ENCODE measurements around the gene DUOX1. TPM values are rescaled to one million over a fixed set of nuclear protein-coding genes. Genes with fewer than 3 reads are reported as not detected.
A peak's percentile ranks its signal among the peaks of the same experiment; 100 is the strongest.

DUOX1 gene
- total RNA-seq, 4 donors from 2014 or later = 0.14 to 4.1 (median 0.64) TPM; not detected in 1

DNA sequence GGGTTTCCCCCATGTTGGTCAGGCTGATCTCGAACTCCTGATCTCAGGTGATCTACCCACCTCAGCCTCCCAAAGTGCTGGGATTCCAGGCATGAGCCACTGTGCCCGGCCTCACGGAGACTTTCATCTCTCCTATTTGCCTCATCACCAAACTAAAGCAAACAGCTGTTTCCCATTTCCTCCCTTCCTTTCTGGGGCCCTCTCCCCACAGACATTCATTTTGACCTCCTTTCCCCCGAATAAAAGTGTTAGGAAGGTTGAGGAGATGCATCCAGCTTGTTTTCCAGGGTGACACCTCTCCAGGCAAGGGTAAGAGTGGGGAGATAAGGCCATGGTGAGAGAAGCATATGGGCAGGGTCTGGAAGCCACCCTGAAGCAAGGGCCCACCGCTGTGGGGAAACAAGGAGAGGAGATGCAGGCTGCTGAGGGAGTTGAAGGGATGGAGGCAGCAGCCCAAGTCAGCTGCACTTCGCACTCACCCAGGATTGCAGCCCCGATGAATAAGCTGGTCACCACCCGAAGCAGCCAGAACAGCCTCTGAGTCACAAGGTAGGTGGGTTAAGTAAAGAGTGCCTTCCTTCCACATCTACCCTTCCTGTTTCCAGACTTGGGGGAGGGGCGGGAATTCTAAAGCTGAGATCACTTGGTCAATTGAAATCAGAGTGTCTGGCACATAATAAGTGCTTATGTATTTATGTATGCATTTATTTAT lies 7.9 kb upstream of the DUOX1 start:
- WGBS, 2 donors (ENCODE audit: low coverage in 1 of 2) = 70 to 71% methylated on average over 1 to 9 of the region's 9 CpGs
- in situ Hi-C loops (cut with MboI; ENCODE audit: low pct_ligation_motif_present in 1 of 4, low pct_unique_long_range_greater_than_20kb in 1 of 4, low sequenced_read_pairs in 3 of 4) (loop anchor here in 1 of 4 donors (25.0 kb wide), 1 partner anchor 160 kb away; the partner anchor contains the start of gene TERB2), intact Hi-C loops (cut with DNase I; ENCODE audit: low total_unique reads) (no loop called here)
- TF ChIP-seq, protein P1, sequence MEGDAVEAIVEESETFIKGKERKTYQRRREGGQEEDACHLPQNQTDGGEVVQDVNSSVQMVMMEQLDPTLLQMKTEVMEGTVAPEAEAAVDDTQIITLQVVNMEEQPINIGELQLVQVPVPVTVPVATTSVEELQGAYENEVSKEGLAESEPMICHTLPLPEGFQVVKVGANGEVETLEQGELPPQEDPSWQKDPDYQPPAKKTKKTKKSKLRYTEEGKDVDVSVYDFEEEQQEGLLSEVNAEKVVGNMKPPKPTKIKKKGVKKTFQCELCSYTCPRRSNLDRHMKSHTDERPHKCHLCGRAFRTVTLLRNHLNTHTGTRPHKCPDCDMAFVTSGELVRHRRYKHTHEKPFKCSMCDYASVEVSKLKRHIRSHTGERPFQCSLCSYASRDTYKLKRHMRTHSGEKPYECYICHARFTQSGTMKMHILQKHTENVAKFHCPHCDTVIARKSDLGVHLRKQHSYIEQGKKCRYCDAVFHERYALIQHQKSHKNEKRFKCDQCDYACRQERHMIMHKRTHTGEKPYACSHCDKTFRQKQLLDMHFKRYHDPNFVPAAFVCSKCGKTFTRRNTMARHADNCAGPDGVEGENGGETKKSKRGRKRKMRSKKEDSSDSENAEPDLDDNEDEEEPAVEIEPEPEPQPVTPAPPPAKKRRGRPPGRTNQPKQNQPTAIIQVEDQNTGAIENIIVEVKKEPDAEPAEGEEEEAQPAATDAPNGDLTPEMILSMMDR (IDR thresholded peaks at IDR 0.05) = no peak
- TF ChIP-seq POLR2A (IDR thresholded peaks at IDR 0.05) = no peak
- TF ChIP-seq EP300 (IDR thresholded peaks at IDR 0.05; ENCODE audit: low read depth) = no peak
- TF ChIP-seq POLR2AphosphoS5 (IDR thresholded peaks at IDR 0.05) = no peak
- peaks cover 76% of the 10 kb centered on the region for H3K27me3 ChIP-seq
- no peak for DNase-seq
- H3K9me3 ChIP-seq = no peaks in the 10 kb centered on the region
- H3K4me3 ChIP-seq = no peak overlapping the region
- H3K27ac ChIP-seq = no peak overlapping the region
- H3K4me1 ChIP-seq = peaks cover 3 to 11% (median 5%) of the 10 kb centered on the region in 4 donors
- no peaks in the 10 kb centered on the region for H3K36me3 ChIP-seq

DNA sequence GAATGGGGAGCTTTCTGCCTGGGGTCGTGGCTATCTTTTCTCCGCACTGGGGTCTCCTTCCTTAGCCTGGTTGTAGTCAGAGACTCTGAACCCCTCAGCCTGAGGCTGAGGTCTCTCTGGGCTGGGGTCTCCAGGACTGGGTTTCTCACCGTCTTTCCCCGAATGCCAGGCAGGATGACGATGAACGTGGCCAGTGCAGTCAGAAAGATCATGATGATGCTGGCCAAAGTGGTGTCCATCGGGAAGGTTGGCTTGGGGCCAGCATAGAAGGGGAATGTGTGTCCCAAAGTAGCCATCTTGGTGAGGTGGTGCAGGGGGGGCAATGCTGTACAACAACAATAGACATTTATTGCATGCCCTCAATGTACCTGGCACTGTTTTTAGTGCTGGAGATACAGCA lies 7.1 kb upstream of the DUOX1 start:
- intact Hi-C loops (cut with DNase I; ENCODE audit: low total_unique reads) = no loop called here
- Histone ChIP-seq H3K9me3 (no peaks in the 10 kb centered on the region), H3K4me1 (peaks cover 0 to 3% (median 1%) of the 10 kb centered on the region in 4 donors), H3K4me3 (no peak overlapping the region), H3K36me3 (no peaks in the 10 kb centered on the region), H3K27ac (no peak overlapping the region), H3K27me3 (peaks cover 74% of the 10 kb centered on the region)
- DNase-seq = no peak
- 57 to 82% methylated on average over 1 to 7 of the region's 7 CpGs for WGBS, 2 donors (ENCODE audit: low coverage in 1 of 2)
- TF ChIP-seq EP300 (IDR thresholded peaks at IDR 0.05; ENCODE audit: low read depth) (no peak), POLR2AphosphoS5 (IDR thresholded peaks at IDR 0.05) (no peak), POLR2A (IDR thresholded peaks at IDR 0.05) (no peak)
- TF ChIP-seq, protein P1 (IDR thresholded peaks at IDR 0.05) = no peak
- in situ Hi-C loops (cut with MboI; ENCODE audit: low pct_ligation_motif_present in 1 of 4, low pct_unique_long_range_greater_than_20kb in 1 of 4, low sequenced_read_pairs in 3 of 4) = loop anchor here in 1 of 4 donors (25.0 kb wide), 1 partner anchor 160 kb away; the partner anchor contains the start of gene TERB2

DNA sequence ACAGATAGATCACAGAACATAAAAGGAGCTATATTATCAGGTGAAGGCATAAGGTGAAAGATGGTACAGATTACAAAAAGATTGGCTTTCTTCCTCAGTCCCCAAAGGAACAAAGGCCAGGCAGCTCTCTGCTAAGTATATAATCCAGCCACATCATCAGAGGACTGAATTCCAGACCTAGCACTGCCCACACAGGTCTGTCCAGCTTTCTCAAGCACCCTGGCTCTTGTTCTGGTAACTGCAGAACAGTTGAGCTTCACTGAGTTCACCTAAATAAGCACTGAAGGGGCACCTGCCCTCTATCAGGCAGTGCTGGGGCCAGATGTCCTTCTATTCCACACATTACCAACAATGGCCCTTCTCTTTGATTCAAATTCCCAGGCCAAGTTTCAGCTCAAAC lies 6.4 kb upstream of the DUOX1 start:
- H3K4me1 ChIP-seq = no peaks in the 10 kb centered on the region

DNA sequence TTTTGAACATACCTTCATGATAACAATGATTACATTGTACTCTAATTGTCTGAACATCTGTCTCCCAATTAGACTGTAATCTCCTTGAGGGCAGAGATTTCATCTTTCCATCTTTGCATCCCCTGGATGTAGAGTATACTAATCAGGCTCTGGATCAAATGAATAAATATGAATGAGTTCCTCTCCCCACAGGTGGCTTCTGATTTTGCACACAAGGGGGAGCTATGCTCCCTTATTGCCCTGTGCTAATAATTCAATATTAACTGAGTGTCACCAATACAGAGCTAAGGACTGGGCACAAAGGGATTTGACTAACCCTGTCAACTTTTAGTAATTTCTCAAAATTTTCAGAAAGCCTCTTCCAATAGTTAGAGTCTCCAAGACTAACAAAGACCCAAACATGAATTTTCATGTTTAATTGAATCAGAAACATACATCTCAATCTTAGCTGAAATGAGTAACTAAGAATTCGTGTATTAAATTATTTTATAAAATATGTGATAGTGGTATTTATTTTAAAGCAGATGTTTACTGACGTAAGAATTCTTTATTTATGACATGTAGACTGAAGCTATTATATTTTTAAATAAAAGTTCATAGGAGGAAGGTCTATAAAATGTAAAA lies 3.1 kb upstream of the DUOX1 start:
- DNase-seq = no peak
- WGBS, 2 donors (ENCODE audit: low coverage in 1 of 2) = 52 to 62% methylated on average over 2 of the region's 2 CpGs
- Histone ChIP-seq H3K9me3 (no peaks in the 10 kb centered on the region), H3K4me1 (peaks cover 3 to 13% (median 12%) of the 10 kb centered on the region in 4 donors), H3K36me3 (no peaks in the 10 kb centered on the region), H3K27me3 (peaks cover 86% of the 10 kb centered on the region), H3K4me3 (no peak overlapping the region), H3K27ac (no peak overlapping the region)
- intact Hi-C loops (cut with DNase I; ENCODE audit: low total_unique reads) (no loop called here), in situ Hi-C loops (cut with MboI; ENCODE audit: low pct_ligation_motif_present in 1 of 4, low pct_unique_long_range_greater_than_20kb in 1 of 4, low sequenced_read_pairs in 3 of 4) (no loop called here)
- TF ChIP-seq POLR2A (IDR thresholded peaks at IDR 0.05) = no peak
- TF ChIP-seq, protein P1 (IDR thresholded peaks at IDR 0.05) = peak; percentile 36 to 59 (median 56)

More for the DNA sequence above, 6.4 kb upstream of the DUOX1 start:
- no peaks in the 10 kb centered on the region for H3K36me3 ChIP-seq
- in situ Hi-C loops (cut with MboI; ENCODE audit: low pct_ligation_motif_present in 1 of 4, low pct_unique_long_range_greater_than_20kb in 1 of 4, low sequenced_read_pairs in 3 of 4) (loop anchor here in 1 of 4 donors (25.0 kb wide), 1 partner anchor 161 kb away; the partner anchor contains the start of gene TERB2), intact Hi-C loops (cut with DNase I; ENCODE audit: low total_unique reads) (no loop called here)
- no peak for DNase-seq
- H3K27ac ChIP-seq = no peak overlapping the region
- peaks cover 79% of the 10 kb centered on the region for H3K27me3 ChIP-seq
- H3K4me3 ChIP-seq = no peak overlapping the region
- TF ChIP-seq POLR2A (IDR thresholded peaks at IDR 0.05) = no peak
- TF ChIP-seq, protein P1 (IDR thresholded peaks at IDR 0.05) = no peak
- TF ChIP-seq POLR2AphosphoS5 (IDR thresholded peaks at IDR 0.05) = no peak
- no peak for TF ChIP-seq EP300 (IDR thresholded peaks at IDR 0.05; ENCODE audit: low read depth)
- H3K9me3 ChIP-seq = no peaks in the 10 kb centered on the region
